Measurements from ENCODE around the gene ARMH3. TPM values are rescaled to one million over a fixed set of nuclear protein-coding genes. Genes with fewer than 3 reads are reported as not detected.

The ARMH3 gene
- total RNA-seq, 1 experiment from 2014 or later, result 3.7 TPM

- DNase-seq, result no peak
- Histone ChIP-seq H3K9ac (ENCODE audit: low read length) (no peak overlapping the region), H3K4me3 (ENCODE audit: low read length) (no peak overlapping the region), H3K36me3 (ENCODE audit: insufficient read depth, low read length) (no peaks in the 10 kb centered on the region), H3K9me3 (ENCODE audit: low read length) (no peaks in the 10 kb centered on the region), H3K9me2 (replicated peaks; ENCODE audit: insufficient read depth, low read length) (no peaks in the 10 kb centered on the region), H4K20me1 (ENCODE audit: insufficient read depth, low read depth, low read length) (no peaks in the 10 kb centered on the region), H3K27me3 (ENCODE audit: low read length) (no peaks in the 10 kb centered on the region), H2AFZ (ENCODE audit: low read length) (no peak overlapping the region), H3K27ac (ENCODE audit: low read length) (no peak overlapping the region), H3K4me2 (ENCODE audit: low read depth, low read length, poor library complexity, severe bottlenecking) (no peak overlapping the region), H3K79me2 (ENCODE audit: low read length) (no peaks in the 10 kb centered on the region), H3K4me1 (ENCODE audit: low read length) (peaks cover 18% of the 10 kb centered on the region)
Observed at GRCh38 chr10:101879456-101880231, 176.3 kb downstream of the ARMH3 start.

GRCh38 chr10:101878869-101879268 is 177.1 kb downstream of the ARMH3 start:
- Histone ChIP-seq H3K9me3 (ENCODE audit: low read length) (no peaks in the 10 kb centered on the region), H3K9ac (ENCODE audit: low read length) (no peak overlapping the region), H3K27ac (ENCODE audit: low read length) (no peak overlapping the region), H4K20me1 (ENCODE audit: insufficient read depth, low read depth, low read length) (no peaks in the 10 kb centered on the region), H3K79me2 (ENCODE audit: low read length) (no peaks in the 10 kb centered on the region), H3K9me2 (replicated peaks; ENCODE audit: insufficient read depth, low read length) (no peaks in the 10 kb centered on the region), H3K4me2 (ENCODE audit: low read depth, low read length, poor library complexity, severe bottlenecking) (no peak overlapping the region), H3K4me3 (ENCODE audit: low read length) (no peak overlapping the region), H2AFZ (ENCODE audit: low read length) (no peak overlapping the region), H3K27me3 (ENCODE audit: low read length) (no peaks in the 10 kb centered on the region), H3K4me1 (ENCODE audit: low read length) (peaks cover 18% of the 10 kb centered on the region), H3K36me3 (ENCODE audit: insufficient read depth, low read length) (no peaks in the 10 kb centered on the region)
- DNase-seq, result no peak

- H3K9me3 ChIP-seq (ENCODE audit: low read length), result no peaks in the 10 kb centered on the region
- H3K27me3 ChIP-seq (ENCODE audit: low read length), result no peaks in the 10 kb centered on the region
- DNase-seq, result no peak
- no peak overlapping the region for H3K4me3 ChIP-seq (ENCODE audit: low read length)
- H2AFZ ChIP-seq (ENCODE audit: low read length), result no peak overlapping the region
- no peak overlapping the region for H3K4me2 ChIP-seq (ENCODE audit: low read depth, low read length, poor library complexity, severe bottlenecking)
- H4K20me1 ChIP-seq (ENCODE audit: insufficient read depth, low read depth, low read length), result no peaks in the 10 kb centered on the region
- peaks cover 4% of the 10 kb centered on the region for H3K4me1 ChIP-seq (ENCODE audit: low read length)
- H3K79me2 ChIP-seq (ENCODE audit: low read length), result no peaks in the 10 kb centered on the region
- H3K36me3 ChIP-seq (ENCODE audit: insufficient read depth, low read length), result no peaks in the 10 kb centered on the region
- no peak overlapping the region for H3K27ac ChIP-seq (ENCODE audit: low read length)
- H3K9me2 ChIP-seq (replicated peaks; ENCODE audit: insufficient read depth, low read length), result no peaks in the 10 kb centered on the region
- H3K9ac ChIP-seq (ENCODE audit: low read length), result no peak overlapping the region
Observed at GRCh38 chr10:101875068-101875688, 180.8 kb downstream of the ARMH3 start.

- H4K20me1 ChIP-seq (ENCODE audit: insufficient read depth, low read depth, low read length), result no peaks in the 10 kb centered on the region
- no peak overlapping the region for H3K4me3 ChIP-seq (ENCODE audit: low read length)
- no peak overlapping the region for H3K27ac ChIP-seq (ENCODE audit: low read length)
- no peaks in the 10 kb centered on the region; the same call in 1 of the 2 replicates for H3K4me1 ChIP-seq (ENCODE audit: low read length)
- H3K36me3 ChIP-seq (ENCODE audit: insufficient read depth, low read length), result no peaks in the 10 kb centered on the region
- no peaks in the 10 kb centered on the region for H3K9me3 ChIP-seq (ENCODE audit: low read length)
- DNase-seq, result no peak
- H3K79me2 ChIP-seq (ENCODE audit: low read length), result no peaks in the 10 kb centered on the region
- H2AFZ ChIP-seq (ENCODE audit: low read length), result no peak overlapping the region
- no peak overlapping the region for H3K9ac ChIP-seq (ENCODE audit: low read length)
- no peaks in the 10 kb centered on the region for H3K27me3 ChIP-seq (ENCODE audit: low read length)
- no peaks in the 10 kb centered on the region for H3K9me2 ChIP-seq (replicated peaks; ENCODE audit: insufficient read depth, low read length)
- no peak overlapping the region for H3K4me2 ChIP-seq (ENCODE audit: low read depth, low read length, poor library complexity, severe bottlenecking)
Observed at GRCh38 chr10:101874252-101874651, 181.7 kb downstream of the ARMH3 start.

- Histone ChIP-seq H3K4me3 (ENCODE audit: low read length) (no peak overlapping the region), H3K9ac (ENCODE audit: low read length) (no peak overlapping the region), H4K20me1 (ENCODE audit: insufficient read depth, low read depth, low read length) (no peaks in the 10 kb centered on the region), H3K9me3 (ENCODE audit: low read length) (no peaks in the 10 kb centered on the region), H2AFZ (ENCODE audit: low read length) (no peak overlapping the region), H3K27me3 (ENCODE audit: low read length) (no peaks in the 10 kb centered on the region), H3K9me2 (replicated peaks; ENCODE audit: insufficient read depth, low read length) (no peaks in the 10 kb centered on the region), H3K4me2 (ENCODE audit: low read depth, low read length, poor library complexity, severe bottlenecking) (no peak overlapping the region), H3K79me2 (ENCODE audit: low read length) (no peaks in the 10 kb centered on the region), H3K36me3 (ENCODE audit: insufficient read depth, low read length) (no peaks in the 10 kb centered on the region), H3K27ac (ENCODE audit: low read length) (no peak overlapping the region), H3K4me1 (ENCODE audit: low read length) (no peaks in the 10 kb centered on the region)
- no peak for DNase-seq
Observed at GRCh38 chr10:101867931-101868330, 188.0 kb downstream of the ARMH3 start.

- Histone ChIP-seq H2AFZ (ENCODE audit: low read length) (no peak overlapping the region), H4K20me1 (ENCODE audit: insufficient read depth, low read depth, low read length) (no peaks in the 10 kb centered on the region), H3K9ac (ENCODE audit: low read length) (no peak overlapping the region), H3K9me2 (replicated peaks; ENCODE audit: insufficient read depth, low read length) (no peaks in the 10 kb centered on the region), H3K4me3 (ENCODE audit: low read length) (no peak overlapping the region), H3K27me3 (ENCODE audit: low read length) (no peaks in the 10 kb centered on the region), H3K4me1 (ENCODE audit: low read length) (peaks cover 13% of the 10 kb centered on the region), H3K9me3 (ENCODE audit: low read length) (no peaks in the 10 kb centered on the region), H3K27ac (ENCODE audit: low read length) (peak overlapping the region; percentile 11; the same call in 1 of the 2 replicates), H3K4me2 (ENCODE audit: low read depth, low read length, poor library complexity, severe bottlenecking) (no peak overlapping the region), H3K79me2 (ENCODE audit: low read length) (no peaks in the 10 kb centered on the region), H3K36me3 (ENCODE audit: insufficient read depth, low read length) (no peaks in the 10 kb centered on the region)
- no peak for DNase-seq
Observed at GRCh38 chr10:101859530-101859929, 196.4 kb downstream of the ARMH3 start.

- Histone ChIP-seq H4K20me1 (ENCODE audit: insufficient read depth, low read depth, low read length) (no peaks in the 10 kb centered on the region), H3K4me1 (ENCODE audit: low read length) (peaks cover 13% of the 10 kb centered on the region), H3K4me3 (ENCODE audit: low read length) (no peak overlapping the region), H3K79me2 (ENCODE audit: low read length) (no peaks in the 10 kb centered on the region), H2AFZ (ENCODE audit: low read length) (no peak overlapping the region), H3K27ac (ENCODE audit: low read length) (peak overlapping the region; percentile 11), H3K9me2 (replicated peaks; ENCODE audit: insufficient read depth, low read length) (no peaks in the 10 kb centered on the region), H3K9me3 (ENCODE audit: low read length) (no peaks in the 10 kb centered on the region), H3K9ac (ENCODE audit: low read length) (no peak overlapping the region), H3K27me3 (ENCODE audit: low read length) (no peaks in the 10 kb centered on the region), H3K4me2 (ENCODE audit: low read depth, low read length, poor library complexity, severe bottlenecking) (no peak overlapping the region), H3K36me3 (ENCODE audit: insufficient read depth, low read length) (no peaks in the 10 kb centered on the region)
- DNase-seq, result peak; percentile 7
Observed at GRCh38 chr10:101858723-101859500, 197.1 kb downstream of the ARMH3 start.

- Histone ChIP-seq H3K9me2 (replicated peaks; ENCODE audit: insufficient read depth, low read length) (no peaks in the 10 kb centered on the region), H4K20me1 (ENCODE audit: insufficient read depth, low read depth, low read length) (no peaks in the 10 kb centered on the region), H3K4me3 (ENCODE audit: low read length) (no peak overlapping the region), H3K9me3 (ENCODE audit: low read length) (no peaks in the 10 kb centered on the region), H3K79me2 (ENCODE audit: low read length) (no peaks in the 10 kb centered on the region), H3K27me3 (ENCODE audit: low read length) (no peaks in the 10 kb centered on the region), H3K36me3 (ENCODE audit: insufficient read depth, low read length) (no peaks in the 10 kb centered on the region), H3K4me2 (ENCODE audit: low read depth, low read length, poor library complexity, severe bottlenecking) (no peak overlapping the region), H3K27ac (ENCODE audit: low read length) (no peak overlapping the region), H3K4me1 (ENCODE audit: low read length) (peaks cover 13% of the 10 kb centered on the region), H3K9ac (ENCODE audit: low read length) (no peak overlapping the region), H2AFZ (ENCODE audit: low read length) (no peak overlapping the region)
- no peak for DNase-seq
Observed at GRCh38 chr10:101857802-101858476, 198.0 kb downstream of the ARMH3 start.

Data from Karpas-422 (cell line).